Trophoblast cell (in vitro differentiated cells and primary cell): Measurements from ENCODE around the gene DHRSX.
"Not testable (repeated sequence)": the region's sequence is repeated elsewhere in the genome, so short reads cannot be mapped to it uniquely, and the experiment has no call there.

Source experiments
- DNase-seq, 2 donors: peaks; one replicate each; pipeline ENCODE4 v3.0.0-alpha.2; 2016
- H2AFZ ChIP-seq: 2 replicates; pipeline ENCODE4 v1.6.1; 2013; ENCODE audit warnings: low read length, moderate library complexity, mild to moderate bottlenecking; ENCODE audit not compliant: insufficient read depth, poor library complexity
- H2AK5ac ChIP-seq: 2 replicates; pipeline ENCODE4 v1.6.1; 2013; ENCODE audit warnings: mild to moderate bottlenecking, low read length
- H2BK120ac ChIP-seq: 2 replicates; pipeline ENCODE4 v1.6.1; 2013; ENCODE audit warnings: low read length, mild to moderate bottlenecking, moderate library complexity; ENCODE audit not compliant: insufficient read depth, poor library complexity
- H2BK12ac ChIP-seq: 2 replicates; pipeline ENCODE4 v1.6.1; 2013; ENCODE audit warnings: mild to moderate bottlenecking, low read length, moderate library complexity
- H2BK5ac ChIP-seq: 2 replicates; pipeline ENCODE4 v1.6.1; 2013; ENCODE audit warnings: low read length, low read depth, moderate library complexity, mild to moderate bottlenecking; ENCODE audit not compliant: poor library complexity
- H3K14ac ChIP-seq: 2 replicates; pipeline ENCODE4 v1.6.1; 2013; ENCODE audit warnings: mild to moderate bottlenecking, low read length
- H3K18ac ChIP-seq: 2 replicates; pipeline ENCODE4 v1.6.1; 2013; ENCODE audit warnings: mild to moderate bottlenecking, low read length
- H3K23ac ChIP-seq: 2 replicates; pipeline ENCODE4 v1.6.1; 2013; ENCODE audit warnings: low read length
- H3K27ac ChIP-seq: 2 replicates; pipeline ENCODE4 v1.5.1; 2013; ENCODE audit warnings: low read depth, mild to moderate bottlenecking, inconsistent platforms, low read length, moderate library complexity
- H3K27me3 ChIP-seq: 2 replicates; pipeline ENCODE4 v1.6.1; 2013; ENCODE audit warnings: inconsistent platforms, mild to moderate bottlenecking, low read length, moderate library complexity; ENCODE audit not compliant: insufficient read depth
- H3K36me3 ChIP-seq, 2 experiments: 1 replicate in 1 of 2; 2 replicates in 1 of 2; pipeline ENCODE4 v1.6.1; 2013; ENCODE audit warnings: low read length in 2 of 2, mild to moderate bottlenecking in 2 of 2, moderate library complexity in 1 of 2; ENCODE audit not compliant: insufficient read depth in 2 of 2, control insufficient read depth in 1 of 2
- H3K4ac ChIP-seq: 2 replicates; pipeline ENCODE4 v1.6.1; 2013; ENCODE audit warnings: low read depth, mild to moderate bottlenecking, low read length, moderate library complexity
- H3K4me1 ChIP-seq, 2 experiments: 1 replicate in 1 of 2; 2 replicates in 1 of 2; pipeline ENCODE4 v1.6.1; 2013; ENCODE audit warnings: low read length in 2 of 2, mild to moderate bottlenecking in 2 of 2, moderate library complexity in 1 of 2; ENCODE audit not compliant: insufficient read depth in 2 of 2, control insufficient read depth in 1 of 2
- H3K4me2 ChIP-seq: 2 replicates; pipeline ENCODE4 v1.6.1; 2013; ENCODE audit warnings: inconsistent platforms, mild to moderate bottlenecking, low read length, moderate library complexity
- H3K4me3 ChIP-seq: 2 replicates; pipeline ENCODE4 v1.5.1; 2013; ENCODE audit warnings: mild to moderate bottlenecking, low read depth, low read length, inconsistent platforms
- H3K79me1 ChIP-seq: one replicate; pipeline ENCODE4 v1.6.1; 2013; ENCODE audit warnings: low read length
- H3K79me2 ChIP-seq: 2 replicates; pipeline ENCODE4 v1.6.1; 2013; ENCODE audit warnings: low read length, mild to moderate bottlenecking; ENCODE audit not compliant: control insufficient read depth, insufficient read depth, poor library complexity
- H3K9ac ChIP-seq: 2 replicates; pipeline ENCODE4 v1.6.1; 2013; ENCODE audit warnings: mild to moderate bottlenecking, low read length
- H3K9me3 ChIP-seq: 2 replicates; pipeline ENCODE4 v1.6.1; 2013; ENCODE audit warnings: low read depth, mild to moderate bottlenecking, control low read depth, inconsistent platforms, low read length; ENCODE audit not compliant: insufficient read depth
- H4K12ac ChIP-seq: 2 replicates; pipeline ENCODE4 v1.6.1; 2013; ENCODE audit warnings: low read depth, mild to moderate bottlenecking, low read length, moderate library complexity
- H4K8ac ChIP-seq: 2 replicates; pipeline ENCODE4 v1.6.1; 2013; ENCODE audit warnings: low read depth, mild to moderate bottlenecking, low read length, moderate library complexity
- H4K91ac ChIP-seq: one replicate; pipeline ENCODE4 v1.6.1; 2013; ENCODE audit warnings: low read depth, mild to moderate bottlenecking, low read length, moderate library complexity
- WGBS: extraction: QIAGEN DNeasy Blood & Tissue Kit; methylation state at CpG from one replicate; pipeline ENCODE4 v1.1.7; 2013; ENCODE audit warnings: missing lambda C conversion rate; ENCODE audit not compliant: insufficient read length, insufficient coverage; ENCODE audit errors: extremely low coverage; 5-methylcytosine and 5-hydroxymethylcytosine counted together

DHRSX gene

GRCh38 chrX:2224161-2224560 lies 276.6 kb downstream of the DHRSX start:
- WGBS: no CpG with 5 or more reads among the region's 7 CpGs
- Histone ChIP-seq H3K36me3 (peaks cover 8 to 10% of the 10 kb centered on the region in 2 experiments), H3K18ac (no peak overlapping the region), H3K79me2 (no peaks in the 10 kb centered on the region), H2AFZ (no peak overlapping the region), H3K4me1 (no peaks in the 10 kb centered on the region), H3K27me3 (no peaks in the 10 kb centered on the region), H3K4ac (no peak overlapping the region), H3K14ac (no peak overlapping the region), H2BK120ac (no peak overlapping the region), H3K4me2 (no peak overlapping the region), H3K79me1 (no peaks in the 10 kb centered on the region), H4K12ac (no peak overlapping the region), H3K4me3 (no peak overlapping the region), H3K23ac (no peak overlapping the region), H2AK5ac (no peak overlapping the region), H3K9ac (no peak overlapping the region), H2BK12ac (no peak overlapping the region), H4K91ac (no peak overlapping the region), H4K8ac (no peak overlapping the region), H3K27ac (no peak overlapping the region), H2BK5ac (no peak overlapping the region), H3K9me3 (peaks cover 30% of the 10 kb centered on the region)
- no peak for DNase-seq

GRCh38 chrX:2220829-2221567 lies 279.8 kb downstream of the DHRSX start:
- Histone ChIP-seq H2BK5ac (no peak overlapping the region), H3K79me2 (no peaks in the 10 kb centered on the region), H3K14ac (no peak overlapping the region), H2AFZ (no peak overlapping the region), H3K27me3 (no peaks in the 10 kb centered on the region), H4K12ac (no peak overlapping the region), H3K4me1 (no peaks in the 10 kb centered on the region), H3K4me2 (no peak overlapping the region), H3K9me3 (peaks cover 43% of the 10 kb centered on the region), H3K36me3 (peaks cover 8 to 10% of the 10 kb centered on the region in 2 experiments), H2AK5ac (no peak overlapping the region), H3K9ac (no peak overlapping the region), H3K4ac (no peak overlapping the region), H3K79me1 (no peaks in the 10 kb centered on the region), H3K4me3 (no peak overlapping the region), H4K8ac (no peak overlapping the region), H3K27ac (no peak overlapping the region), H2BK120ac (no peak overlapping the region), H3K18ac (no peak overlapping the region), H2BK12ac (no peak overlapping the region), H3K23ac (no peak overlapping the region), H4K91ac (no peak overlapping the region)
- no peak for DNase-seq
- no CpG with 5 or more reads among the region's 12 CpGs for WGBS

- Histone ChIP-seq H3K79me1 (no peaks in the 10 kb centered on the region), H3K4me2 (no peak overlapping the region), H3K9me3 (peaks cover 43% of the 10 kb centered on the region), H3K9ac (no peak overlapping the region), H3K18ac (no peak overlapping the region), H3K4ac (no peak overlapping the region), H4K8ac (no peak overlapping the region), H4K12ac (no peak overlapping the region), H3K4me1 (no peaks in the 10 kb centered on the region), H3K4me3 (no peak overlapping the region), H3K14ac (no peak overlapping the region), H2AFZ (no peak overlapping the region), H2BK12ac (no peak overlapping the region), H3K27me3 (no peaks in the 10 kb centered on the region), H2BK5ac (no peak overlapping the region), H2AK5ac (no peak overlapping the region), H3K27ac (no peak overlapping the region), H4K91ac (no peak overlapping the region), H3K79me2 (no peaks in the 10 kb centered on the region), H3K23ac (no peak overlapping the region), H3K36me3 (peaks cover 8 to 10% of the 10 kb centered on the region in 2 experiments), H2BK120ac (no peak overlapping the region)
- WGBS: no CpG with 5 or more reads among the region's 3 CpGs
- peak; percentile 10 to 57 for DNase-seq
Observed at GRCh38 chrX:2220296-2220695, 280.5 kb downstream of the DHRSX start.

DNA sequence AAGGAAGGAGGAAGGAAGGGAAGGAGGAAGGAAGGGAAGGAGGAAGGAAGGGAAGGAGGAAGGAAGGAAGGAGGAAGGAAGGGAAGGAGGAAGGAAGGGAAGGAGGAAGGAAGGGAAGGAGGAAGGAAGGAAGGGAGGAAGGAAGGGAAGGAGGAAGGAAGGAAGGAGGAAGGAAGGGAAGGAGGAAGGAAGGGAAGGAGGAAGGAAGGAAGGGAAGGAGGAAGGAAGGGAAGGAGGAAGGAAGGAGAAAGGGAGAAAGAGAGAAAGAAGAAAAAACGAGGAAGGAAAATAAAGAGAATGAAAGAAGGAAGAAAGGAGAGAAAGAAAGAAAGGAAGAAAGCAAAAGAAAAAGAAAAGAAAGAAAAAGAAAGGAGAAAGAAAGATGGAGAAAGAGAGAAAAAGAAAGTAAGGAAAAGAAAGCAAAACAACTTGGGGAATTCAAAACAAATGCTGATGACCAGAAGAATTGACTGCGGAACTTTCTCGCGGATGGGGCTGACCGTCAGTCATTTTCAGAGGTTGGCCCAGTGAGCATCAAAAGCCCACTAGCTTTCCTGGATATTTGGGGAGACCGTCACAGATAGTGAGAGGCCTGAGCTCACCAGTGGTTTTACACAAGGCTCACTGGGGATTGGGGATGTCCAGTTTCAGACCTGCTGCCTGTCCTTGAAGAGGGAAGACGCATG lies 286.5 kb downstream of the DHRSX start:
- H3K79me1 ChIP-seq: not testable (repeated sequence)
- H3K9me3 ChIP-seq: peaks cover 17% of the 10 kb centered on the region
- 100% methylated on average over 1 of the region's 7 CpGs for WGBS

More for the DNA sequence above, 286.5 kb downstream of the DHRSX start:
- H4K8ac ChIP-seq, H2BK120ac ChIP-seq, H3K4me3 ChIP-seq, H3K27me3 ChIP-seq, H3K27ac ChIP-seq, H2BK12ac ChIP-seq, H2AK5ac ChIP-seq, H3K4ac ChIP-seq, DNase-seq, H2AFZ ChIP-seq, H3K4me2 ChIP-seq, H3K14ac ChIP-seq, H3K23ac ChIP-seq, H3K4me1 ChIP-seq, H3K36me3 ChIP-seq, H2BK5ac ChIP-seq, H3K18ac ChIP-seq, H4K91ac ChIP-seq, H3K79me2 ChIP-seq, H3K9ac ChIP-seq, H4K12ac ChIP-seq: not testable (repeated sequence)
